Activated CD8-positive, alpha-beta memory T cell treated with anti-CD3 and anti-CD28 coated beads, Interleukin-2, amount 50 U/mL, for 24 hours (primary cell): ENCODE data around the gene CREB5.

Experiments used
- DNase-seq: peaks from one replicate; pipeline ENCODE4 v3.0.0-alpha.2; 2020; ENCODE audit errors: extremely low read depth

CREB5 gene

DNA sequence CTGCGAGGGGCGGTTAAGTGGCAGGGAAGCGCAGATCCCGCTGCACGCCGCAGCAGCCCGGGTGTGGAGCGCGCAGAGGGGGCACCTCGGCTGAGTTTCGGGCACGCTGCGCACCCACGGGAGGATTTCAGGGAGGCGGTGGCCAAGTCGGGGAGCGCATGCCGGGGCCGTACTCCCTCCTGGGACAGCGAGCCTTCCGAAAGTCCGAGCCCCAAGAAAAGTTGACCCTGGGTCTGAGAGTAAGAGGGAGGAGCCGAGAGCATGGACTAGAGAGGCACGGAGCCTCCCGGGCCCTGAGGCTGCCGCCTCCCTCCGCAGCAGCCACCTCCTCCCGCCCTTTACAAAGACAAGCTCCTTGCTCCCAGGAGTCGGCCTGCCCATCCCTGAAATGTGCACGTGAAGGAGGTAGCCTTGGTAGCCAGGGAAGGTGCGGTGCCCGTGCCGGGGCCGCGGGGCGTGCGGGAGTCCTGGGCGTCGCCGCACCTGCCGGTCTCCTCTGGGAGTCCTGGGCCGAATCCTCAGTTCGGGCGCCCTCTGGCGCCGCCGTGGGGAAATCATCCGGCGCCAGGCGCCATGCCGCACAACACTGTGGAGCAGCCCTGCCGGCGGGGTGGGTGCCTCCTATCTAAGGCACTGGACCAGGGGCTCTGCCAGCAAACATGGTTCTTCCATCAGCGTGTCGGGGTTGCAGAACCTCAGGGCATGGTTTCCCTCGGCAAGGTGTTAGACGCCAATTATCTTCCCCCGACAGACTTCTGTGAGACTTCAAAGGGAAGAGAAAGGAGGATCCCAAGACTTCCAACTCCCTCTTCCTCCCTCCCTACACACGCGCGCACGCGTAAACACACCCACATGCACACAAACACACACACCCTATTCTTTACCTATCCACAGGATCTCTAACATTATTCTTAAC is 441.8 kb downstream of the CREB5 start:
- peak; percentile 29 for DNase-seq

DNA sequence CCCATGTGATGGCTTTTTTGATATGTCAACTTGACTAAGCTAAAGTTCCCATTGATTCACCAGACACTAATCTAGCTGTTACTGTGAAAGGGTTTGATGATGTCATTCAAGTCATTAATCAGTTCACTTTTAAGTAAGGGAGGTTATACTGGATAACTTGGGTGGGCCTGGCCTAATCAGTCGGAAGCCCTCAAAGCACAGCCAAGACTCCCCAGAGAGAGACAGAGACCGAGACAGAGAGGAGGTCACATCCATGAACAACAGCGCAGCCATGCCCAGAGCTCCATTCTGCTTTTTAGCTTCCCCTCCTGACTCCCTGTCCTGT is 442.4 kb downstream of the CREB5 start:
- no peak for DNase-seq

DNA sequence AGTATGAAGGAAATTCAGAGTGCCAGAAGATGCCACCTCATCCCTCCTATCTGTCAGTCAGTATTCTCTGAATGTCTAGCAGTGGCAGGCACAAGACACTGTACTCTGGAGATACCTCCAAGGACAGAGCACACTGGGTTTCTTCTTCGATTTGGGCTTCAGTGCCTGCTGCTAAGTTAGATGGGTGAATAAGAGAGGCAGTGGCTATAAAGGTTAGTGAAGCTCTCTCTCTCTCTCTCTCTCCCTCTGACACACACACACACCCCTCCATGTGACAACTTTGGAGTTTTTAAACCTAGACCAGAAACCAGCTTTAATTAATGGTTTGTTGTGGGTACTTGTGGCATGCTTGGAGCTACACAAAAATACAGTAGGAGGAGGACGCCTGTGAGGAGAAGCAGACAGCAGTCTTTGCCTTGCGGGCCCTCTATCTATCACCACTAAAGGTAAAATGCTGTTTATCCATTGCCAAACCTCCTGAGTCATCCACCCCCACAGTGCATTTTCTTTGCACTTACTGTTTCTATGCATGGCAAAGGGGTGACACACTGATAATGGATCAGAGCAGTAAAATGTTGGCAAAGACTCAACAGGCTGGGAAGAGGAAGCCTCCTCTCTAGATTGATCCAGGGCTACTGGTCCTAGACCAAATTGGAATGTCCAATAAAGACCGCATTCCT is 443.4 kb downstream of the CREB5 start:
- DNase-seq, result no peak

DNA sequence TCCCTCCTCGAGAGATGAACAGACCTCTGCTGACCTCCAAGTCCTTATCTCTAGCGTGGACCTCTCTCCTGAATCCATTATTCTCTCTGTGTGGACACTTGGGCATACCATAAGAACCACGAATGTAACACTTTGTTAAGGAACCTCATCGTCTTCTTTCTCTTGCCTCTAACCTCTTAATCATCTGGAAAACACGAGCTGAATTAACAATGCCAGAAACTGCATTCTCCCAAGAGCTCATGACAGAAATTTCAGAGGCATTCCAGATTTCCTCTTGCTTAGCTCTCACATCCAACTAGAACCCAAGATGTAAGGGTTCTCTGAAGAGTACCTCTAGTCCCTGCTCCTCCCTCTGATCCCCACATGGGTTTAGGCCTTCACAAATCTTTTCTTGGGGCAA is 444.3 kb downstream of the CREB5 start:
- no peak for DNase-seq

DNA sequence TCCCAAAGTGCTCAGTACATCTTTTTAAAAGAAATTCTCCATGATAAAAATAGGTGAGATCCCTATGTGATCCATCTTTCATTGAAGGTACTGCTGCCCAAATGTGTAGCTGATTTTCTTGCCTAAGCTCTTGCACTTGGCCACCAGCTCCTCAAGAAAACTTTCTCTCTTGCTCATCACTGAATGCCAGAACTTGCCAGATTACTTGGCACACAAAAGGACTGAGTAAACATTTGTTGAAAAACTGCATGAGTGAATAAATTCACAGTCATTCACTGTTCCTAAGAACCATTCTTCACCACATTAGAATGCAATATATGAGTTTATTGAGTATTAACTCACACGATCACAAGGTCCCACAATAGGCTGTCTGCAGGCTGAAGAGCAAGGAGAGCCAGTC is 445.9 kb downstream of the CREB5 start:
- no peak for DNase-seq

DNA sequence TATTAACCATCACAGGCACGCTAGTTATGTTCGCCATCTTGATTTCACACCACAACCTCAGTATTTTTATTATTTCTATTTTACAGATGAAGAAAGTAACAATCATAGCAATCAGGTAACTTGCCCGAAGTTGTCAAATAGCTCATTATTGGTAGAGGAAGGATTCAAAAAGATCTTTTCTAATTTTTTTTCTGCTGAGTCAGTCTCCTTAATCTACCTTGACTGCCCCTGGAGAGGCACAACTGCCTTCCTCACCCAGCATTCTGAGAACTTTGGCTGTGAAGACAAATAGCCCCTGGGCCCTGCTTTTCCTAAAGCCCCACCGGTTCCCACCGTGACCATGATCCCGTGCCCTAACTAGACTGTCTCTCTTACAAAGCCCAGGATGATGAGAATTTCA is 446.6 kb downstream of the CREB5 start:
- DNase-seq, result no peak

DNA sequence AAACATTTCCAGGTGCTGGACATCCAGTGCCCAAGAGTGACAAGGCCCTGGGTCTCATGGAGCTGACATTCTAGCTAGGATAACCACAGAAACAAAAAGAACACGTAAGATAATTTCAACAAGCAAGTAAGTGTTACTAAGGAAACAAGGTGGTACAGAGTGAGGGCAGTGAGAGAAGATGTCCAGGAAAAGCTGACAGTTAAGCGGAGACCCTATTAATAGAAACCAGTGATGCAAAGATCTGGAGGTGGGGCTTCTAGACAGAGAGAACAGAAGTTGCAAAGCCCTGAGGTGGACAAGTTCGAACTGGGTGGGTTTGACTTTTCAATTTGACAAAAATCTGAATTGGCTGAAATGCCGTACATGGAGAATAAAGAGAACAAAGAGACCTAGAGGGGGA is 449.5 kb downstream of the CREB5 start:
- DNase-seq, result no peak

DNA sequence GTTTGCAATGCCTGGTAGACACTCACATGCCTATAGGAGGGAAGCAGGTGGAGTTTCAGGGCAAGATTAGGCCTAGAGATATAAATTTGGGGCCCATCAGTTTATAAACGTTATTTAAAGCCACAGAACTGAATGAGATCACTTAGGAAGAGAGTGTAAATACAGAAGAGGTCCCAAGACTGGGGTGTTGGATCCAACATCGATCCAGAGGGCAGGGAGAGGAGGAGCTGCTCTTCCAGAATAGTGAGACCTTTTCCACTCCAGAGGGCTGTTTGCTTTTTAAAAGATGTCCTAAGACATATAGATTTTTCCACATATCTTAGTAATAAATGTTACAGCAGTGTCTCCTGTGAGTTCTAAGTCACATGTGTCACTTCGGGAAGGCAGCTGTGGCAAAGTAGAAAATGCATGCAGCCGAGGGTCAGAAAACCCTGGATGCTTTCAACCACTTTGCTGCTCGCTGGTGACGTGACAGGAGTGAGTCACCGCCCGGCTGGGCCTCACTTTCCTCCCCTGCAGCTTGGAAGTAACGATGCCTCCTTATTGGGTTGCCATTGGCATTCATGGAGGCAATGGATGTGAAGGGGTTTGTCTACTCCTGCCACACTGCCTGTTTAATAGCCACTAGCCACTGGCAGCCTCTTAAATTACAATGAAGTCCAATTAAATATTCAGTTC is 450.4 kb downstream of the CREB5 start:
- no peak for DNase-seq

DNA sequence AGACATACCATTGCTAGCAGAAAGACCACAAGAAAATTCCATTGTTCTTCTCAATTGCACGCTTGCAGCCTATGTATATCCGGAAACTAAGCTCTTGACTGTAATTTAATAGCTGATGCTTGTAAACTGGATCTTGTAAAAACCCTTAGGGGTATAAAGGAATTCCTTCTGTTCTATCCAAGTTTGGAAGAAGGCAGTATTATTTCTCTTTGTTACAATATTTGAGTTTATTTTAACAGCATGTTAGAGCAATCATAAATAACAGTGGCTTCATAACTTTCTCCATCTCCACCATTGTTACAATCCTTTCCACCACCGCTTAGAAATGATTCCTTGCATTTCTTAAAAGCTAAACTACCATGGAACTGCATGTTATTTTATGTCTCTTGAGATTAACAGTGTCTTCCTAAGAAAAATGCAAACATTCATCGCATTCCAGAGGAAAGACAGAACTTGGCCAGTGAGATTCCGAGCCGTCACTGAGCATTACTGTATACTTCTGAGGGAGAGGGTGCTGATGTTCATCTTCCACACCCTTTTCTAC is 453.4 kb downstream of the CREB5 start:
- no peak for DNase-seq

DNA sequence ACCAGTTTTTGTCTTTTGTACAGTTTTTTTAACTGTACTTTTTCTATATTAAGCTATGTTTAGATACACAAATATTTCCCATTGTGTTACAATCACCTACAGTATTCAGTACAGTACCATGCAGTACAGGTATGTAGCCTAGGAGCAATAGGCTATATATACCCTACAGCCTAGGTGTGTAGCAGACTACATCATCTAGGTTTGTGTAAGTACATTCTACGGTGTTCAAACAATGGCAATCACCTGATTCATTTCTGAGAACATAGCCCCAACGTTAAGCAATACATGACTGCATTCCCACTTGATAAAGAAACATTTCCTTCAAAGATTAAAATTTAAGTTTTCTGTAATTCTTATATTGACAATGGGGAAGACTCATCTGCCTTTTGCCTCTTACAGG is 456.4 kb downstream of the CREB5 start:
- DNase-seq, result no peak

DNA sequence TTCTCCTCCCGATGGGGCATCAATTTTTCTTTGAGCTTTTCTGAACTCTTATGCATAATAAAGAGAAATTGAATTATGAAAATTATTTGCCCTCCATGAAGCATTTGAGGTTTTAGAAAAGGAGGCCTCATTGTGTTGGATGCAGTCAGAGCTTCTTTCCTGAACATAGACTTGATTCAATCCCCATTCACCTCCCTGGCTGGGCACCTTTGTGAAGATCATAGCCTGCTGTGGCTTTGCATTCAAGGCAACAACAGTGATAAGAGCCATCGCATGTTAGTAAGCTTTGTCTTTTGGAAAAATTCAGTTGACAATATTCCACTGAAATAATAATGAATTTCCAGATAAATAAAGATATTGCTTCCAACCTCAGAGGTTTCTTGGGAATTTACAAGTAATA is 458.8 kb downstream of the CREB5 start:
- DNase-seq, result no peak

DNA sequence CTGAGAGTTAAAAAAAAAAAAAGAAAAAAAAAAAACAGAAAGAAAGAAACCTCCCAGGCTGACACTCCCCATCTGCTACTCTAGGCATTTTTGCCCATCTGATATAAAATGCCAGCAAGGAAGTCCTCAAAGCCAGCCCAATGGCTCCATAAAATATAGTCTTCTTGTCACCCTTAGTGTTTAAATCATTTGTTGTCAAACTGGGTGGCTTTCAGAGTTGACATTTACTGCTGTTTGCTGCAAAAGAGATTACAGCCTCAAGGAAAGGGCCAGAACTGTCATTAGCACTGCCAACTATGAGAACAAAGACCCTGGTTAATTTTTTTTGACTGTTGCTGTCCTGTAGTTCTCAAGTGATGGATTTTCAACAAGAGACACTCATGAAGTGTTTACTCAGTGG is 459.3 kb downstream of the CREB5 start:
- no peak for DNase-seq

DNA sequence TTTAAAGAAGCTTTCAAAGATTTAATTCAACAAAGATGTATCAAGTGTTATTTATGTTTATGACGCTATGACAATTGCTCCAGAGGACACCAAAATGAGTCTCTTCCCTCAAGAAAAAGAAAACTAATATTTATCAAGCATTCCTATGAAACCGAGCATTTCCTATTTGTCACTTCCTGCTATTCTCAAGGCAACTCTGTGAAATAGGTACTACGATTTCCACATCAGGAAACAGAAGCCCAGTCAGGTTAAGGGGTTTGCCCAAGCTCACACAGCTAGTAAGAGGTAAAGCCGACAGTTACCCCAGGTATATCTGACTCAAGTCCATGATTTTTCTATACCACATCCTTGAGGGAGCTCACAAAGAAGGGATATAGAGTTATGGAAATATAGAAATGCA is 459.9 kb downstream of the CREB5 start:
- no peak for DNase-seq

DNA sequence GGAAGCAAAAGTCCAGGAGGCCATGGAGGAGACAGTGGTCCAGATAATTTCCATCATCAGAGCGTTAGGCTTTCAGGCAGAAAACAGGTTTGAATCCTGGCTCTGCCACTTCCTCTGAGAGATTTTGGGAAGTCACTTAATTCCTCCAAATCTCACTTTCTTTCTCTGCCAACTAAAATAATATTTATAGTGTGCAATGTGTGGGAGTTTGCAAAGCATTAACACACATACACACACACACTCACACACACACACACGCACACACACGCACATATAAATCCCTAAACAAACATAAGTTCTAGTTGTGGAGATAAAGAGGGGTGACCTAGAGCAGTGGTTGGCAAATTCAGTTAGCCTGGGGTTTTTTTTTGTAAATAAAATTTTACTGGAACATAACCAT is 461.0 kb downstream of the CREB5 start:
- DNase-seq, result no peak

DNA sequence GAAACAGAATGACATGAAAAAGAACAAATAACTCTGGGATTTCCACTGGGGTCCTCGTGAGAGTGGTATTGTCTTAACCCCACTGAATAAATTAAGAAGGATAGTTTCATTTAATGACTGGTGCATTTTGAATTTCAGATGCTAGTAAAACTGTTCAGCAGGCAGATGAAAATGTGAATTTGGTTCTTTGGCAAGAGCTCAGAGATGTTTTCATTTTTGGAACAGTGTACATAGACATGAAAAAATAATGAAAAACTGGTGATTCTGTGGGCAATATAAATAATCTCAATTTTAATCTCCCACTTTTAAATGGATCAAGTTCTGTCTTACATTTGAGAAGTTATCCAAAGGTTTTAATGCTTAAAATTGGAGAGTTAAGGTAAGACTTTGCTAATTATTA is 461.7 kb downstream of the CREB5 start:
- no peak for DNase-seq
